ENCODE data around the gene HAPLN3. TPM values are rescaled to one million over a fixed set of nuclear protein-coding genes. Genes with fewer than 3 reads are reported as not detected.

HAPLN3 gene
- total and polyA plus RNA-seq, 11 donors = 1.2 to 32.9 (median 3.3) TPM

DNA sequence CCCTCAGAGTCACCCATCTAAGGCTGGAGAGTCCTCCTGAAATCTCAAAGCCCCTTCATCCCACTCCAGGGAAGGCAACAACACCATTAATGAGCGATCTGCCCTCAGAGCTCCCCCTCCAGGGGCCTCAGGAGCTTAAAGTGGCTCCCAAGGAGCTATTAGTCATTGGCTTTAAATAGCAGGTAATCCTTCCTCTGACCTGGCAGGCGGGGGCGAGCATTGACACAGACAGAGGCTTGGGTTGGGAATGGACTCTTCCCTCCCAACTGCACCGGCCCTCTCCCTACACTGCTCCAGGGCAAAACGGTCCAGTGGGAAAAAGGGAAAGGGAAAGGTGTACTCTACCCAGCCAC, 16.4 kb upstream of the HAPLN3 start:
- WGBS, 4 donors = 37 to 44% (median 42%) methylated on average over 5 of the region's 5 CpGs
- peak; percentile 79 to 82 for TF ChIP-seq POLR2A (IDR thresholded peaks at IDR 0.05)
- TF ChIP-seq, protein P1, sequence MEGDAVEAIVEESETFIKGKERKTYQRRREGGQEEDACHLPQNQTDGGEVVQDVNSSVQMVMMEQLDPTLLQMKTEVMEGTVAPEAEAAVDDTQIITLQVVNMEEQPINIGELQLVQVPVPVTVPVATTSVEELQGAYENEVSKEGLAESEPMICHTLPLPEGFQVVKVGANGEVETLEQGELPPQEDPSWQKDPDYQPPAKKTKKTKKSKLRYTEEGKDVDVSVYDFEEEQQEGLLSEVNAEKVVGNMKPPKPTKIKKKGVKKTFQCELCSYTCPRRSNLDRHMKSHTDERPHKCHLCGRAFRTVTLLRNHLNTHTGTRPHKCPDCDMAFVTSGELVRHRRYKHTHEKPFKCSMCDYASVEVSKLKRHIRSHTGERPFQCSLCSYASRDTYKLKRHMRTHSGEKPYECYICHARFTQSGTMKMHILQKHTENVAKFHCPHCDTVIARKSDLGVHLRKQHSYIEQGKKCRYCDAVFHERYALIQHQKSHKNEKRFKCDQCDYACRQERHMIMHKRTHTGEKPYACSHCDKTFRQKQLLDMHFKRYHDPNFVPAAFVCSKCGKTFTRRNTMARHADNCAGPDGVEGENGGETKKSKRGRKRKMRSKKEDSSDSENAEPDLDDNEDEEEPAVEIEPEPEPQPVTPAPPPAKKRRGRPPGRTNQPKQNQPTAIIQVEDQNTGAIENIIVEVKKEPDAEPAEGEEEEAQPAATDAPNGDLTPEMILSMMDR (IDR thresholded peaks at IDR 0.05) = peak in 1 of 12 donors; percentile 17
- DNase-seq (peak in 2 of 5 donors; percentile 76), ATAC-seq (peak; percentile 52 to 75 (median 60))
- Histone ChIP-seq H3K27me3 (no peaks in the 10 kb centered on the region), H3K4me1 (peaks cover 3 to 66% (median 49%) of the 10 kb centered on the region in 12 donors), H3K36me3 (peaks cover 0 to 37% (median 32%) of the 10 kb centered on the region in 9 donors), H3K9me3 (no peaks in the 10 kb centered on the region), H3K4me3 (peak overlapping the region; percentile 61 to 94 (median 83)), H3K27ac (peak overlapping the region; percentile 84 to 98 (median 92))
- intact Hi-C loops (cut with DNase I) = loop anchor here in 1 of 10 donors (5.0 to 10.0 kb wide), 2 partner anchors 71 to 423 kb away; partner anchors contain the start of gene POLG

DNA sequence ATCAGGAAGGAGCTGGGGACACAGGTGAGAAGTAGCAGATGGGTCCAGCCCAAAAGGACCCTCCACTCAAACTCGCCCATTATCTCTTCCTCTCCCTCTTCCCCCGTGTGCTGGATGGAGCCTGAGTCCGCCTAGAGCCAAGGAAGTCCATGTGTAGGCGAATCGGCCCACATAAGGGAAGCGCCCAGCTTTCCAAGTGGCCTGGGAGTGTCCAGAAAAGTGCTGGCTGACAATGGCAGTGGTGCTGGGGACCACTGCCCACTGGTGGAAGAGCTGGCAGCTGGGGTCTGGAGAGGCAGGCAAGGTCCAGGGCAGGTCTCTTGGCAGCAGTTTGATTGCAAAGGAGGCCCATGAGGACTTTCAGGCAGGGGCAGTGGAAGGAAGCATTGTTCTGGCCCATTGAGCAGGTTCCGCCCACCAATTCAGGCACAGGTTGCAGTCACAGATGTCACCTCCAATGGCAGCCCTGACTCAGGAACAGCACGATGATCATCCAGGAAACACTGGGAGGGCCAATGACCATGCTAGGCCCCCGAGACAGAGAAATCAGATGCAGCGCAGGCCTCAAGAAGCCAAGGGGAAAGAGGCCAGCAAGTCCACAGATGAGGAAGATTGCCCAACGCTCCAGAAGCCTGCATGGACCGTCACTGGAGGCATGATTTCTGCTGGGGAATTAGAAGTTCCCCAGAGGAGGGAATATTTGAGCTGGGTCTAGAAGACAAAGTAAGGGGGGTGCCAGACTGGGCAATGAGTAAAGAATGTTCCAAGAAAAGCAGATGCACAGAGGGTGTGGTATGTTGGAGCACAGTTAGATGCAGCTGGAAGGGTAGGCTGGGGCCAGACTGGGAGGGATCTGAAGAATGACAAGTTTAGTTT, 14.8 kb upstream of the HAPLN3 start:
- no peak for TF ChIP-seq POLR2A (IDR thresholded peaks at IDR 0.05)
- TF ChIP-seq, protein P1 (IDR thresholded peaks at IDR 0.05) = no peak
- DNase-seq (peak in 2 of 5 donors; percentile 33 to 65), ATAC-seq (peak in 2 of 4 donors; percentile 1 to 2)
- Histone ChIP-seq H3K4me1 (peaks cover 3 to 77% (median 60%) of the 10 kb centered on the region in 12 donors), H3K36me3 (peaks cover 0 to 52% (median 44%) of the 10 kb centered on the region in 9 donors), H3K27ac (peak overlapping the region in 11 of 12 donors; percentile 35 to 98 (median 92)), H3K27me3 (no peaks in the 10 kb centered on the region), H3K9me3 (no peaks in the 10 kb centered on the region), H3K4me3 (peak overlapping the region in 8 of 12 donors; percentile 61 to 94 (median 86))
- 59 to 69% (median 66%) methylated on average over 12 of the region's 12 CpGs for WGBS, 4 donors
- intact Hi-C loops (cut with DNase I) = loop anchor here in 6 of 10 donors (5.0 to 10.0 kb wide), 7 partner anchors 72 to 425 kb away; partner anchors contain the start of gene POLG (in 1 of the 6)

DNA sequence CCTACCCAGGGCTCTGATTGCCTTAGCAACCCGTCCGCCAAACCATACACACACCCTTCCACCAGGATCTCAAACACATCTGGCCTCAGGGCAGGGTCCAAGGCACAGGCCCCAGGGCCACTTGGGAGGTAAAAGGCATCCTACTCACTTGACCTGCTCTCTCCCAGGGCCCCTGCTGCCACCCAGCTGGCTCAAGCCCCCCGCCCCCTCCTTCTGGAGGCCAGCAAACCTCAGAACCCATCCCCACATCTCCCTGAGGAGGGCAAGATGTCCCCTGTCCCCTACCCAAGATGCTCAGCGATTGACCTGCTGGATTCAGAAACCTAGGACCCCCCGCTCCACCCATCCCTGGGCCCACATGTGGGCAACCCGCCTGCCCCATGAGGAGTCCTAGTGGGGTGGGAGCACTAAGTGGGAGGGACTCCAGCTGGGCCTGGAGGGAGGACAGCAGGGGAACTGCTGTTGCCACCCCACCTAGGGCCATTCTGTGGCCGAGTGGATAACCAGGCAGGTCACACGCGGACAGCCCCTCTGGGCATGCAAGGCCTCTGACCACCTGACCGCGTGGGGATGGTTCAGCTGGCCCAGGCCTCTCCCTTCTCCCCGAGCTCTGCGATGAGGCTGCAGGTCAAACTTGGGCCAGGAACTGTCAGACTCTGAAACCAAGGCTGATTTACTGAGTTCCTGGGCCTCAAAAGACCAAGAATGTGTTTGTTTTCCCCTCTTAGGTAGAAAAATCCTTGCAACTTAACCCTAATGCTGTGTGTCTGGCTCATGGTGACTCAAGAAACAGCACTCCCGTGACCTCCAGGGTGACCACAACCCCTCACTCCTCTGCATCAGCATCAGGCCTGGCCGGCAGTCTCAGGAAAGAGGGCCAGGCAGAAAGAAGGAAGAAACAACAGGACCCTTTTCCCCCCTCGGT, 13.6 kb upstream of the HAPLN3 start:
- Histone ChIP-seq H3K27me3 (no peaks in the 10 kb centered on the region), H3K4me3 (peak overlapping the region in 8 of 12 donors; percentile 61 to 94 (median 86)), H3K9me3 (no peaks in the 10 kb centered on the region), H3K36me3 (peaks cover 0 to 63% (median 44%) of the 10 kb centered on the region in 9 donors), H3K4me1 (peaks cover 3 to 87% (median 71%) of the 10 kb centered on the region in 12 donors), H3K27ac (peak overlapping the region in 11 of 12 donors; percentile 21 to 98 (median 88))
- DNase-seq (no peak), ATAC-seq (no peak)
- intact Hi-C loops (cut with DNase I) = loop anchor here in 6 of 10 donors (5.0 to 10.0 kb wide), 5 partner anchors 93 to 273 kb away; no protein-coding TSS in a partner anchor
- TF ChIP-seq, protein P1 (IDR thresholded peaks at IDR 0.05) = no peak
- TF ChIP-seq POLR2A (IDR thresholded peaks at IDR 0.05) = no peak
- 68 to 85% (median 76%) methylated on average over 12 to 16 of the region's 16 CpGs for WGBS, 4 donors
